Stimulated activated CD8-positive, alpha-beta memory T cell treated with anti-CD3 and anti-CD28 coated beads, Interleukin-15, amount 100 ng/mL, for 48 hours (primary cell): ENCODE measurements around the gene TAF11L7.
"Not testable (repeated sequence)": the region's sequence is repeated elsewhere in the genome, so short reads cannot be mapped to it uniquely, and the experiment has no call there.

Experiments used
- DNase-seq, 2 donors: peaks; one replicate each; pipeline ENCODE4 v3.0.0-alpha.2; 2020; ENCODE audit warnings: low read depth in 2 of 2

The TAF11L7 gene

GRCh38 chr5:17585658-17586057 lies at the start of gene TAF11L7:
TAF11L7 (minus strand) TSS chr5:17585758.
- not testable (repeated sequence) for DNase-seq

GRCh38 chr5:17634160-17634559 lies 48.6 kb upstream of the TAF11L7 start, which contains the start of gene TAF11L14:
TAF11L14 (plus strand) TSS chr5:17634460.
- no peak for DNase-seq

GRCh38 chr5:17631788-17632187 lies 46.2 kb upstream of the TAF11L7 start, which contains the start of gene TAF11L13:
TAF11L13 (plus strand) TSS chr5:17632088.
- not testable (repeated sequence) for DNase-seq

- DNase-seq, result no peak
Measured at GRCh38 chr5:17625686-17626085, 40.1 kb upstream of the TAF11L7 start.

- DNase-seq, result no peak
Measured at GRCh38 chr5:17620627-17621026, 35.1 kb upstream of the TAF11L7 start.

- no peak for DNase-seq
Measured at GRCh38 chr5:17619354-17619753, 33.8 kb upstream of the TAF11L7 start.

- no peak for DNase-seq
Measured at GRCh38 chr5:17614872-17615605, 29.5 kb upstream of the TAF11L7 start.

- DNase-seq, result not testable (repeated sequence)
Measured at GRCh38 chr5:17610092-17610491, 24.5 kb upstream of the TAF11L7 start, which contains the start of gene TAF11L12. TAF11L12 (plus strand) TSS chr5:17610392.

GRCh38 chr5:17607461-17607860 lies 21.9 kb upstream of the TAF11L7 start:
- DNase-seq, result not testable (repeated sequence)

GRCh38 chr5:17604951-17605350 lies 19.4 kb upstream of the TAF11L7 start:
- DNase-seq, result no peak

- DNase-seq, result not testable (repeated sequence)
Measured at GRCh38 chr5:17603880-17604279, 18.3 kb upstream of the TAF11L7 start, which contains the start of gene TAF11L11. TAF11L11 (plus strand) TSS chr5:17604183.

- not testable (repeated sequence) for DNase-seq
Measured at GRCh38 chr5:17597728-17598127, 12.2 kb upstream of the TAF11L7 start, which contains the start of gene TAF11L10. TAF11L10 (minus strand) TSS chr5:17597828.

- not testable (repeated sequence) for DNase-seq
Measured at GRCh38 chr5:17594255-17594654, 8.7 kb upstream of the TAF11L7 start, which contains the start of gene TAF11L9. TAF11L9 (minus strand) TSS chr5:17594394.

GRCh38 chr5:17590860-17591259 lies 5.3 kb upstream of the TAF11L7 start, which contains the start of gene TAF11L8:
TAF11L8 (minus strand) TSS chr5:17590960.
- DNase-seq, result not testable (repeated sequence)
